GM19397 (cell line): ENCODE measurements around the gene ARFGAP3.
"Not testable (repeated sequence)": the region's sequence is repeated elsewhere in the genome, so short reads cannot be mapped to it uniquely, and the experiment has no call there.

Experiments
- ATAC-seq: cut with Tn5 transposase; IDR thresholded peaks from one replicate; pipeline ENCODE4 v1.9.1; 2021; ENCODE audit warnings: mild to moderate bottlenecking, moderate library complexity; ENCODE audit not compliant: unreplicated experiment

ARFGAP3 gene

DNA sequence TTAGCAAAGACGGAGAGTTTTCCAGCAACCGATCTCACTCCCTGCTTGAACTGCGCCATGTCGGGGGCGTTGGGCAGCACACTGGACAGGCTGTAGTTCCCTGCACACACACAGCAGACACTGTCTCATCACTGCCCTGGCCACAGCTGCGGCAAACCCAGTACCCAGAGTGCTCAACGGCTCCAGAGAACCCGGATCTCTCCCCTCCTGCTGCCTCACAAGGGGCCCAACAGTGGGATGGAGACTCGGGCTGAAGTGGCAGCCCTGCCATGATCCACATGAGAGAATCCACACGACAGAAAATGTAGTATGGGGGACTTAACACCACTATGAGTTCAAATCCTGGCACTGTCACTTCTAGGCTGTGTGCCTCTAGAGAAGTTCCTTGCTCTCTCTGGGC lies 58.0 kb downstream of the ARFGAP3 start:
- ATAC-seq = no peak

DNA sequence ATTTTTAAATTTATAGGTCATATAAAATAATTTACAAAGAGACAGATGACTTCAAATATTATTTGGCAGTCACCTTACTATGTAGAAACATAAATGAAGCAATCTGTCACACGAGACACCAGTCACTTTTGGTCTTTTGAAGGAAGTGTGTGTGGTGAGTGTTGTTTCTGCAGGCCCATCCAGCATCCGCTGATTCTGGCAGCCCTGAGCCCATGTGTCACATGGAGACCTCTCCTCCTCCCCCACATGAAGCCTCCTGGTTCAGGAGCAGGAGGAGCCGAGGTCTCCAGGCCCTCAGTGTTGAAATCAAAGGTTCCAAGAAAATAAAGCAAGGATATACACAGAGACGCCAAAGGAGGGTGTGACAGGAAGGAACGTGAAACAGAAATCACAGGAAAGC lies 60.1 kb downstream of the ARFGAP3 start:
- ATAC-seq = no peak

DNA sequence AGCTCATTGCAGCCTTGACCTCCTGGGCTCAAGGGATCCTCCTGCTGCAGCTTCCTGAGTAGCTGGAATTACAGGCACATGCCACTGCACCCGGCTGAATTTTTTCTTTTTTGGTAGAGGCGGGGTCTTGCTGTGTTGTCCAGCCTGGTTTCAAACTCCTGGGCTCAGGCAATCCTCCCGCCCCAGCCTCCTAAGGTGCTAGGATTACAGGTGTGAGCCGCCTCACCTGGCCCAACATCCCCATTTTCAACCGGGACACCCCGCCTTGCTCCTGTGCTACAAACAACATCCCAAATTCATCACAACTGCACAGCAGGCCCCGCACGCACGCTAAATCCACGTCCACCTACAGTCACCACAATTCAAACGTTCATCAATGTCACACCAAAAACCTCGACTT lies 61.0 kb downstream of the ARFGAP3 start:
- no peak for ATAC-seq

DNA sequence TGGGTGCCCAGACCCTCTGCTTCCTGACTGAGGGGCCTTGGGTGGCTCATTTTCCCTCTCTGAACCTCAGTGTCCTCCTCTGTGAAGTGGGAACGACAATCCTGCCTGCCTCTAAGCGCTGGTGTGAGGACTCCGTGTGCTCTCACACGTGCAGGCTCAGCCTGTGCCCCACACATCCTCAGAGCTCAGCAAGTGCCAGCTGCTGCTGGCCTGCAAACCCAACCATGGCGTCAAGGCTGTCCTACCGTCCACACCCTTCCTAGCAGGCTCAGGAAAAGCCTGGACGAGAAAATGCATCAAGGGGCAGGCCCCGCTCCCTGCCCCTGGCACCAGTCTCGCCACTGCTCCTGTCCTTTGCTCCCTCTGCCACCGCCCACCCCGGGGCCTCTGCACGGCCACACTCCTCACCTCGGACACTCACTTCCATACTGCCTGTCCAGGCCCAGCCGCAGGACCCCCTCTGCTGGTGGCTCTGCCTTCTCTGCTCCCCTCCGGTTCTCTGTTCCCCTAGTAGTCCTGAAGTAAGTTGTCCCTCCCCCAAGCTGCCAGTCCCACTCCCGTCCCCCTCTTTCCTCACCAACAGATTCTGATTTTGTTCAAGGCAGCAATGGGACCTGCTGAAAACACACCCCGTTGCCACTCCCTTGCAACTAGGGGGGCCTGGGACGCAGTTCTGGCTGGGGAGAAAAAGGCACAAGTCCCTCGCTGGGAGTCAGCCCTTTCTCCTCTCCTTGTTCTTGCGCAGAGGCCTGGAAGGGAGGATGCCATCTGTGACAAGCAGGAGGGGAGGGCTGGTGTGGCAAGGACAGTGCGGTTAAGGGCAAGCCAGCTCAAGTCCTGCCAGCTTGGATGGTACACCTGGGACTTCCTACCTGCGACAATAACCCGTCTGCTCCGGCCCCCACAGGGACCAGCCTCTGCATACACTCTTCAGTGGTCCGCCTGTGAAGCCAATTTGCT lies 62.2 kb downstream of the ARFGAP3 start:
- ATAC-seq = no peak

DNA sequence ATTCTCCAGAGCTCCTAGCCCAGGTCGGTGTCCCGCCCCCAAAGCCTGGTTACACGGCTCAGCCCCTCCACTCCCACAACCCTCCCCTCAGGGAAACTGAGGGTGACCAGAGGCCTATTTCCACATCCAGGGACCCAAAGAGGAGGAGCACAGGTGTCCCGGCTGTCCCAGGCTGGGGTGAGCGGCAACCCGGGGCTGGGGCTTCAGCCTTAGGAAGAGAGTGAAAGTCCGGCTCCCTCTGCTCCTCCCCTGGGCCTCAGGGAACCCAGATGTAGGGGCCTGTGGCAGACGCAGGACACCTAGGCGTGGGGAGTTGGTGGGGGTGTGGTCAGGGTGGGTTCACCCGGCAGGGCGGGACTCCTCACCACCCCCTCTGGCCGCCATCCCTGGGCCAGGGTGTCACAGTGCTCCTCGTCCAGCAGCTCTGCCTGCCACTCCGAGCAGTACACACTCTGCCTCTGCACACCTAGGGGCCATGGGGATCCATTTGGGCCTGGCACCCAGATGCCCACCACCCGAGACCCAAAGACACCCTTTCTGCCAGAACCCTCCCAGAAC lies 63.1 kb downstream of the ARFGAP3 start:
- ATAC-seq = no peak

DNA sequence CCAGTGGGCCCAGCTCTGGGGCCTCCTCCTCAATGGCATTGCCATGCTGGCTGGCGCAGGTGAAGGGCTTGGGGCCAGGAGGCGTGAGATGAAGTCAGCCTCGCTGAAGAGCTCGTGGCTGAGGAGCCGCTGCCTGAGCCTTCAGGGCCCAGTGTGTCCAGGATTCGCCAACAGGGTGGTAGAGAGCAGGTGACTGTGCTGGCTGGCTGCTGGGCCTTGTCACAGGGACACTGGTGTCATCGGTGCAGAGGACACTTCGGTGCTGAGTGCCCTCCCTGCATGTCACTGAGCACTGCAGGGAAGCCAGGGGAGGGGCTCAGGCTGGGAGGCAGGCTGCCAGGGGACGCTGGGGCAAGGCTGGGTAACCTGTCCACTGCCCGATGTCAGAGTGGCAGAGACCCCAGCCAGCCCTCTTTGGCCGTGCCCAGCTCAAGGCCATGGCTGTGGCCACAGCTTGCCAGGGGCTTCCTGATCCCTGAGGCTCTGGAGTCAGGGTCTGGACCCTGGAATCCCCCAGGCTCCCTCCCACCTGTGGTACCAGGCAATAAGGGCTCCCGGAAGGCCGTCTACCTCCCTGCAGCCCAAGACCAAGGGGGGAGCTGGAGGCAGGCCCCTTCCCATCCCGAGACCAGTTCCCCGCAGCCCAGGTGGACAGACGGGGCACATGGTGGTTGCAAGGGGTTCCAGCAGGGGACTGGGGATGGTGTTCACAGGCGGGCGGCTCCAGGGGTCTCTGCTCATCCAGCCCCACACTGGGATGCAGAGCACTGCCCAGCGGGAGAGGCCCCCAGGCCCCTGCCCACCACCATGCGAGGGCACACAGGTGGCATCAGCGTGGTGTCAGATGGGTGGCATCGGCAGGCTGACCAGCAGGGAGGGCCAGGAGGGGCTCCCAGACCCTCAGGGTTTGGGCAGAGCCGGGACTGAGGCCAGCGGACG lies 63.9 kb downstream of the ARFGAP3 start:
- no peak for ATAC-seq

DNA sequence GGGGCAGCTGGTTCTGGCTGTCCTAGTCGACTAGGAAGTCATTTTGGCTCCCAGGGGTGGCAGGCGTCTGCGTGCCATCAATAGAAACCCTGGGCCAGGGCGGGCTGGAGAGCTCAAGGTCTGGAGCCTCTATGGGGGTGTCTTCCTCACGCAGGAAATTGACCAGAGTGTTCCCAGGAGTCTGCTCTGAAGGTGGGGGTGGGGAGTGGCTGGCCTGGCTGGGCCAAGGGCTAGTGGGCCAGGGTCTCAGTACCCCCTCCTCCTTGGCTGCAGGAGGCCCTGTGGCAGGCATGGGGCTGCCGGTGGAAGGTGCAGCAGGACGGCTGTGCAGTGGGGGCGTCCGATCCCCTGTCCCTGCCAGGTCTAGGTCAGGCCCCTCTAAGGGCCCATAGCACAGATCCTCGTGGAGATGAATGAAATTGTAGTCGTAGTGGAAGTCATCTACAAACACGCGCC lies 64.6 kb downstream of the ARFGAP3 start:
- no peak for ATAC-seq

DNA sequence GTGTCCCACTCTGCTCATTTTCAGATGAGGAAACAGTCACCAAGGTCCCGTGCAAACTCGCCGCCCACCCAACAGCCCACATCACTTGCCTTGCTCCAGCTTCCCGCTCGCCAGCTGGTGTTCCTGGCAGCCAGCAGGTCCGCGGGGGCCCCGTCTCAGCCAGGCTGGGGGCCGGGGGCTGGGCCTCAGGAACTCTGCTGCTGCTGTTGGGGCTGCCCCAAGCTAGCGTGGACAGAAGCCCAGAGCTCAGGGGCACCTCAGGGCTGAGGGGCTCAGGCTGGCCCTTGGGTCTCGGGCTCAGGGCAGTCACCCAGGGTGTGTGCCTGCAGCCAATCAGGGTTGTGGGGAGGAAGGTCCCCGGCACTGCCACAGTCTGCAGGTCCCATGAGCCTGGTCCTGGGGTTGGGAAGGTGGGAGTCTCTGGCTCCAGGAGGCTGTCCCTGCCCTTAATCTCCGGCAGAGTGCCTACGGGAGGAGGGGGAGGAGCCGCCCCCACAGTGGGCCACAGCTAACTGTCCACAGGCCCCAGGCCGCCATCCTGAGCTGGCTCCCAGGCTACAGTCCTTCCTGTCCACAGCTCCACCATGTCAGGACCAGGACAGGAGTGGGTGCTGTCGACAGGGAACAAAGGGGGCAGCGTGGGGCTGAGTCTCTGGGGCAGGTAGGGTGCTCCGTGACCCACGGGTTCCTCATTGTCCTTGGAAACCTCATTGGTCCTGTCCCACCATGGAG lies 65.2 kb downstream of the ARFGAP3 start:
- no peak for ATAC-seq

DNA sequence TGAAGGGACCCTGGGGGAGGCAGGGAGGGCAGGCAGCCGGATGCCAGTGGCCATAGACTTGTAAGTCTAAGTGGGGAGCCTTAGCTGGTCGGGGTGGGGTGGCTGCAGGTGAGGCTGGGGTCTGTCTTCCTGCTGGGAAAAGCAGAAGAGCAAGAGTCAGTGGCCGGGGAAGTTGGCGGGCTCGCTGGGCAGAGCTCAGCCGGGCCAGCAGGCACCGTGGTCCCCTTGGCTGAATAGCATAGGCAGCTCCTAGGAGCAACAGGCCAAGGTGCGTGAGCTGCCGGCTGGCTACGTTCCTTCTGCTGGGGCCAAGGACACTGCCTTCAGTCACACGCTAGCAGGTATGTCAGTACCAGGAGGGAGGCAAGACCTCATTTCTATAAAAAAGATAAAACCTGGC lies 68.6 kb downstream of the ARFGAP3 start:
- ATAC-seq = no peak

DNA sequence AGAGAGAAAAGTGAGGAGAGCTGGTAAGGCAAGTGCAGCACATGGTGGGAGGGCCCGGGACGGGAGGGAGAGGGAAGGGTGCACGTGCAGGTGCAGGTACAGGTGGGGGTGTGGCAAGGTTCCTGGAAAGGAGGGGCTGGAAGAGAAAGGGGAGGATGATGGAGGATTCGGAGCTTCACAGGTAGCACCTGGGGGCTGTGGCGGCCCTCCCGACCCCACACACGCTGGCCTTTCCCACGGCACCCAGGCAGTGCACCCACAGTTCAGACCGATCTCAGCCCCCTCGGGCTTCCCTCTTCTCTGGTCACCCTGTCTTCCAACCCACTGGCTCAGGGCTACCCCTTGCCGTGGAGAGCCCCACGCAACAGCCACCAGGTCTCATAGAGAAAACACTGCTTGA lies 69.1 kb downstream of the ARFGAP3 start:
- no peak for ATAC-seq

DNA sequence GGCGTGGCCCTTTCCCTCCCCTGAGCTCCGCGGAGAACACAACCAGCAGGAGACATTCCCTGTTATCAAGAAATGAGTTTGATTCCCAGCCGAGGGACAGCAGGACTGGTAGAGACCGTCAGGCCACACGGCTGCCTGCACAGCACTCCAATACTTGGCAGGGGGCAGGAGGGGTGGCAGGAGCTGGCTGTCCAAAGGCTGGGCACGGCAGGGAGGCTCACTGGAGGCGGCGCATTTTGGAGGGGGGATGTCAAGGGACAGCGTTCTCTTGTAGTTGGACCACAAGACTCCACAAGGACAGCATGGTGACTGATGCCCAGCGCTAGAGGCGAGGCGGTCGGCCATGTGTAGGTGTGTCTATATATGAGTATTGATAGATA lies 69.7 kb downstream of the ARFGAP3 start:
- no peak for ATAC-seq

DNA sequence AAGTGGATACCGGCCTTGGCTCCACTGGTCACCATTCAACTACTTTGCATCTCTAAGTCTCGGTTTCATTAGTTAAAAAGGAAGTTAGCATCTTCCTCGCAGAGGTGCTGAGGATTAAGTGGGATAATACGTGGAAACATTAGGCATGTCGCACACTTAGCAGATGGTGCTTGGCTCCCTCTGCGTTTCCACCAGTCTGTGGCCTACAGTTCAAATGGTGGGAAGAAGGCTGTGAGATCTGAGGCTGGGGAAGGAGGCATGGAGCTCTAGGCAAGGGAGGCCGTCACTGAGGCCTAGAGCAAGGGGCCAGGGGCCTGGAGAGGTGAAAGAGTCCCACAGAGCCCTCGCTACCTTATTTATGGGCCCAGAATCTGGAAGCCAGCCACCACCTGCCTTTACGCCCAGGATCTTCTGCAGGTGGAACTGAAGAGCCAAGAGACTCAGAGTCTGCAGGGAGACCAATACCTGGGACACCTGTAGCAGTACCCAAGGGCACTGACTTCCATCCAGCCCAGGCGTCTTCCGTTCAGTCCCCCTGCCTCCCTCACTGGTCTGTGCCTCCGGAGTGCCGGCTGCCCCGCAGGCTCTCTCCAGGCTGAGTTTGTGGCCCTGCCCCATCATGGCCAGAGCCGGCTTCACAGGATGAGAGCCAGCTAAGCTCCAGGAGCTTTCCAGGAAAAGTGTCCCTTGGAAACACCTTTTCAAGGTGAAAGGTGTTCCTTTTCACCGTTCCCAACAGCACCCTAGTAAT lies 70.3 kb downstream of the ARFGAP3 start:
- ATAC-seq = no peak

DNA sequence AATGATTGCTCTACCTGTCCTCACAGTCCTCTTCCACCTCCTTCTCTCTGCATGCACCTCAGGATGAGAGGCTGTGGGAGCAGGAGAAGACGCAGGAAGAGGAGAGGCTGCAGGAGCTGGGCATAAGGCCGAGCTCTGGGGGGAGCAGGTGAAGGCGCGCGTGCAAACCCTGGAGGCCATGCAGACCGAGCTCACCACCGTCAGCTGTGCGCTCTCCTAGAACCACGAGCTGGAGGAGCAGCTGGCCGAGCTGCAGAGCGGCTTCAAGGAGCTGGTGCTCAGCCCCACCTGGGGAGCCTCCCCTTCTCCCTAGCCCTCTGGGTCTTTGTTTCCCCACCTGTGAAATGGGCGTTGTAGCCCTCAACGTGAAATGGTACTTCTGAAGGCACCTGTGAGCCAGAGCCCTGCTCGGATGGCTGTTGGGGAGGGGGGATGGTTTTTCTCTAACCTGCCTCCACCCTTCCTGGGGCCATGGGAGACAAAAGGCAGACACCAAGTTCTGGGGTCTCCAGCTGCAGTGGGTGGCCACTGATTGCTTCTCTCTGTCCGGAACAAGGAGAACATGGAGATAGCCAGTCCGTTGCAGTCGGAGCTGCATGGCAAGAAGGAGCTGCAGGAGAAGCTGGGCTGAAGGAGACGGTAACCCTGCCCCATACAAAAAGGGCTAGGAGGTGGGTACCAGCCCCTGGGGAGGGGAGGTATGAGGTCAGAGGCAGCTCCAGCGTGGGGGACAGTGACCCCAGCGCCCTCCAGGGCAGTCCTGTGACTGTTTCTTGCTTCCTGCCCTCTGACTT lies 71.2 kb downstream of the ARFGAP3 start:
- no peak for ATAC-seq

DNA sequence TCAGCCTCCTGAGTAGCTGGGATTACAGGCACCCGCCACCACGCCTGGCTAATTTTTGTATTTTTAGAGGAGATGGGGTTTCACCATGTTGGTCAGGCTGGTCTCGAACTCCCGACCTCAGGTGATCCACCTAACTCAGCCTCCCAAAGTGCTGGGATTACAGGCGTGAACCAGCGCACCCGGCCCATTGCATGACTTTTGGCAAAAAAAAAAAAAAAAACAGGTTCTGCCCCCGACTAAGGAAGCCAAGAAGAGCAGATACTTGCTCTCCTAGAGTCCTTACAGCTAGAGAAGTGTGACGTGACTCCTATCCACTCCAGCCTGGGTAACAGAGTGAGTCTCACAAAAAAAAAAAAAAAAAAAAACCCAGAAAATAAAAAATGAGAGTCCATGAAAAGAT lies 74.8 kb downstream of the ARFGAP3 start:
- ATAC-seq = not testable (repeated sequence)

DNA sequence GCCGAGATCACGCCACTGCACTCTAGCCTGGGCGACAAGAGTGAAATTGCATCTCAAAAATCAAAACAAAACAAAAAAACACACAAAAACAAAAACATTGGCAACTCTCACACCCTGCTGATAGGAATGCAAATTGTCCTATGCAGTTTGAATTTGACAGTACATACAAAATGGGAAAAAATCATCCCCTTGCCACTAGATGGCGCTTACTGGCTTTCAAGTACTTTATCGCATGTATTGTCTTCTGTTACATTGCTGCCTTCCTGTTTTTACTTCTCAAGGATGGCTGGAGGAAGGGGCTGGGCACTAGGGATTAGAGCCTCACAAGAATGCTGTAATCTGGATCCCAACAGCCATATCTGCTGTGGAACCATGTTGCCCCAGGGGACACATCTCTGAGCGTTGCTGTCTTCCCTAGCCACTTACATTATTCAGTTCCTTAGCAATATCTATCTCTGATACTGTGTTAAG lies 77.0 kb downstream of the ARFGAP3 start:
- ATAC-seq = no peak

DNA sequence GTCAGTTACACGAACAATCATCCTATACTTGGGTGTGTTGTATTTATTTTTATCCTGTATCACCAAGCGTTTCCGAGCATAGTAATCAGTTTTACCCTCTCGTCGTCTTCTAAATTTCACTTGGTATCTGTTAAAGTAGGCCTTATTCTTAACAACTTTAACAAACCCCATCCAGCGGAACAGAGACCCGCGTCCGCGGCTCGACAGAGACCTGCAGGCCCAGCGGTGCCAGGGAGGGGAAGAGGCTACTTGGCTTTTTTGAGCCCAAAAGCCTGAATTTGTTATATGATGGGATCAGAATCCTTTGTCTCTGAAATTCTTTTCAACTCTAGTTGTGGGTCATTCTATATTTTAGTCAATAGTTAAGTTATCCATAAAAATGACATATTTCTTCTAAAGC lies 79.9 kb downstream of the ARFGAP3 start:
- ATAC-seq = no peak

DNA sequence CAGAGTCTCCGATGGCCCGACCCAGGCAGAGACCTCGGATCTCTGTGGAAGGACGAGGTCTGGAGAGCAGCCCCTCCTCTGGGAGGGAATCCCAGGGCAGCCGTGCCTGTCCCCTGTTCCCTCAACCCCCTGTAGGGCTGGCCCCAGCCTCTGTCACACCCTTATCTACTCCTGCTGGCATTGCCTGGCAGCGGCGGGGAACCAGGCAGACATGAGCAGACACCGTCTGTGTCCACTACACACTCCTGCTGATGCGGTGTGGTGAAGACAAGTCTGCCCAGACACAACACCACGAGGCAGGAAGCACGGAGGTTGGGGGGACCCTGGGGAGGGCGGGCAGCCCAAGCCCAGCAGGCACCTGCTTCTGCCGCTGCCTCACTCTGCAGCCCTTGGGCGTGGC lies 83.9 kb downstream of the ARFGAP3 start:
- ATAC-seq = no peak

DNA sequence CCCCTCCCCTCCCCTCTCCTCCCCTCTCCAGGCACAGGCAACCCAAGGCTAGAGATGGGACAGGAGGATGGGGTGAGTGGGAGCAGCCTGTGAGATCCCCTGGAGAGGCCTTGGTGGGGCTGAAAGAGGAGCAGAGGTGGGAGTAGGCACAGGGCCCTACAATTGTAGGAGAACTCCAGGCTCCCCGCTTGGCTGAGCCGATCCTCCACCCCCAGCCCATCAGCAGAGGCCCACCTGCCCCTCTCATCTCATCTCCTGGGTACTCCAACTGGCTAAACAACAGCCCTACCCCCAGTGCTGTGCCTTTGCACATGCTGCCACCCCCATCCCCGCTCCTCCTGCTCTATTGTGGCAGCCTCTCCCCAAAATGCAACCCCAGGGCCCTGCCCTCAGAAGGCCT lies 84.4 kb downstream of the ARFGAP3 start:
- ATAC-seq = no peak
